ENCODE data around the gene FOXL2. TPM values are rescaled to one million over a fixed set of nuclear protein-coding genes. Genes with fewer than 3 reads are reported as not detected.

Gene FOXL2
- total RNA-seq, 6 experiments from 2014 or later: 0.71 to 8.0 (median 7.0) TPM

DNA sequence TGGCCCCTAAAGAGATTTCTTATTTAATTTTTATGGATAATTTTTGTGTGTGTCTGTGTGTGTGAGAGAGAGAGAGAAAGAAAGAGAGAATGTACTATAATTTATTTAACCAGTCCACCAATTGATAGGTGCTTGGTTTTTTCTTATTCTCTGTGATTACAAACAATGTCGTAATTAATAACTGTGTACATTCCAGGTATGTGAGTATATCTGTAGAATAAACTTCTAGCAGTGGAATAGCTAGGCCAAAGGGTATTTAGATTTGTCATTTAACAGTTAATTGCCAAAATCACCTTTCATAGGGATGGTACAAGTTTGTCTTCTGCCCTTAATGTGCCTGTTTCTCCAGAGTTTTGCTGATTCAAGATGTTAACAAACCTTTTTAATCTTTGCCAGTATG, 35.3 kb downstream of the FOXL2 start:
- H3K4me1 Mint-ChIP-seq (ENCODE audit: low read depth): peaks cover 9% of the 10 kb centered on the region
- H3K4me3 Mint-ChIP-seq: no peak overlapping the region
- no peaks in the 10 kb centered on the region for H3K9me3 Mint-ChIP-seq
- TF ChIP-seq, protein P1, sequence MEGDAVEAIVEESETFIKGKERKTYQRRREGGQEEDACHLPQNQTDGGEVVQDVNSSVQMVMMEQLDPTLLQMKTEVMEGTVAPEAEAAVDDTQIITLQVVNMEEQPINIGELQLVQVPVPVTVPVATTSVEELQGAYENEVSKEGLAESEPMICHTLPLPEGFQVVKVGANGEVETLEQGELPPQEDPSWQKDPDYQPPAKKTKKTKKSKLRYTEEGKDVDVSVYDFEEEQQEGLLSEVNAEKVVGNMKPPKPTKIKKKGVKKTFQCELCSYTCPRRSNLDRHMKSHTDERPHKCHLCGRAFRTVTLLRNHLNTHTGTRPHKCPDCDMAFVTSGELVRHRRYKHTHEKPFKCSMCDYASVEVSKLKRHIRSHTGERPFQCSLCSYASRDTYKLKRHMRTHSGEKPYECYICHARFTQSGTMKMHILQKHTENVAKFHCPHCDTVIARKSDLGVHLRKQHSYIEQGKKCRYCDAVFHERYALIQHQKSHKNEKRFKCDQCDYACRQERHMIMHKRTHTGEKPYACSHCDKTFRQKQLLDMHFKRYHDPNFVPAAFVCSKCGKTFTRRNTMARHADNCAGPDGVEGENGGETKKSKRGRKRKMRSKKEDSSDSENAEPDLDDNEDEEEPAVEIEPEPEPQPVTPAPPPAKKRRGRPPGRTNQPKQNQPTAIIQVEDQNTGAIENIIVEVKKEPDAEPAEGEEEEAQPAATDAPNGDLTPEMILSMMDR (IDR thresholded peaks at IDR 0.05): no peak
- peaks cover 4% of the 10 kb centered on the region for H3K27me3 Mint-ChIP-seq (ENCODE audit: insufficient read depth)
- H3K27ac Mint-ChIP-seq: no peak overlapping the region
- no peak for DNase-seq
- no peaks in the 10 kb centered on the region for H3K36me3 Mint-ChIP-seq (ENCODE audit: low read depth)

DNA sequence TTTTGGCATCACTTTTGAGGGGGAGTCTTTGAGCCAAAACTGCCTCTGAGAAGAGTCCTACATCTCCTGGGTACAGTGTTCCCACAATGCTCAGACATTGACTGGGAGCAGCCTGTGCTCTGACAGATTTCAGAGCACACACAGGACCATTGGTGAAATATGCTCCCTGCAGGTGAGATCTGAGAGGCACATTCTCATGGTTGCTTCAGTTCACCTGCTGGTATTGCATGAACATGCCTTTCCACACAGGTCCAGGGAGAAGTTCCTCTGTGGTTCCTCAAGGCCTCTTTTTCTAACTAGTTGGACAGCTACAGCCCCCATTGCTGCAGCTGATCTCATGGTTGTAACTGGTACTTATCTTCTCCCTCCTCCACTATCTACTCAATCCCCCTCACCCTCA, 37.0 kb downstream of the FOXL2 start:
- DNase-seq: no peak
- TF ChIP-seq, protein P1 (IDR thresholded peaks at IDR 0.05): no peak
- no peak overlapping the region for H3K4me3 Mint-ChIP-seq
- no peak overlapping the region for H3K27ac Mint-ChIP-seq
- no peaks in the 10 kb centered on the region for H3K36me3 Mint-ChIP-seq (ENCODE audit: low read depth)
- peaks cover 4% of the 10 kb centered on the region for H3K27me3 Mint-ChIP-seq (ENCODE audit: insufficient read depth)
- H3K9me3 Mint-ChIP-seq: no peaks in the 10 kb centered on the region
- H3K4me1 Mint-ChIP-seq (ENCODE audit: low read depth): peaks cover 3% of the 10 kb centered on the region

DNA sequence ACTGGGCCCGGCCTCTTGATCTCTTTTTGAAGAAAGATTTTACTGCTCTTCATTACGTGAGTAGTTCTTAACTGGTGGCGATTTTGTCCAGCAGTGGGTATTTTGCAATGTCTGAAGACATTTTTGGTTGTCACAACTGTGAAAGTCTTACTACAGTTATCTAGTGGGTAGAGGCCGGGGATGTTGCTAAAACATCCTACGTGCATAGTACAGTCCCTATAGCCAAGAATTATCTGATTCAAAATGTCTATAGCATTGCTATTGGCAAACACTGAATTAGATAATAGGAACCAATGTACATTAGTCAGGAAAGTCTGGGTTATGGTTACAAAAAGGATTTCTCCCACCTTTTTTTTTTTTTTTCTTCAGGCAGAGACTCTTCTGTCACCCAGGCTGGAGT, 38.1 kb downstream of the FOXL2 start:
- DNase-seq: no peak
- Mint-ChIP-seq H3K36me3 (ENCODE audit: low read depth) (no peaks in the 10 kb centered on the region), H3K9me3 (no peaks in the 10 kb centered on the region), H3K4me3 (no peak overlapping the region), H3K27ac (no peak overlapping the region), H3K27me3 (ENCODE audit: insufficient read depth) (peaks cover 4% of the 10 kb centered on the region), H3K4me1 (ENCODE audit: low read depth) (no peaks in the 10 kb centered on the region)
- TF ChIP-seq, protein P1 (IDR thresholded peaks at IDR 0.05): no peak

DNA sequence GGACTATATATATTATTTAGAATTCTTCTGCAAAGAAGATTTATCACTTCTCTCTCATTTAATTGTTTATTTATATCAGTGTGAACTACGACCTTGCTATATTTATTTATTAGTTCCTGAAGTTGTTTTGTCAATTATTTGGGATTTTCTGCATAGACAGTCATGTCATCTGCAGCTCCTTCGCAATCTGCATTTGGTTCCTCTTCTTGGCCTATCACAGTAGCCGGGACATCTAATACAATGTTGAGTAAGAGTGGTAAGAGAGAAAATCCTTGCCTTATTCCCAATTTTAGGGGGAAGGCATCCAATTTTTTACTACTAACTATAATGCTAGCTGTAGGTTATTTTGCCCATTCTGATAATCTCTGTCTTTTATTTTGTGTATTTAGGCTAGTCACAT, 39.4 kb downstream of the FOXL2 start:
- Mint-ChIP-seq H3K9me3 (no peaks in the 10 kb centered on the region), H3K4me1 (ENCODE audit: low read depth) (no peaks in the 10 kb centered on the region), H3K4me3 (no peak overlapping the region), H3K36me3 (ENCODE audit: low read depth) (no peaks in the 10 kb centered on the region), H3K27ac (no peak overlapping the region), H3K27me3 (ENCODE audit: insufficient read depth) (peaks cover 4% of the 10 kb centered on the region)
- TF ChIP-seq, protein P1 (IDR thresholded peaks at IDR 0.05): no peak
- no peak for DNase-seq

DNA sequence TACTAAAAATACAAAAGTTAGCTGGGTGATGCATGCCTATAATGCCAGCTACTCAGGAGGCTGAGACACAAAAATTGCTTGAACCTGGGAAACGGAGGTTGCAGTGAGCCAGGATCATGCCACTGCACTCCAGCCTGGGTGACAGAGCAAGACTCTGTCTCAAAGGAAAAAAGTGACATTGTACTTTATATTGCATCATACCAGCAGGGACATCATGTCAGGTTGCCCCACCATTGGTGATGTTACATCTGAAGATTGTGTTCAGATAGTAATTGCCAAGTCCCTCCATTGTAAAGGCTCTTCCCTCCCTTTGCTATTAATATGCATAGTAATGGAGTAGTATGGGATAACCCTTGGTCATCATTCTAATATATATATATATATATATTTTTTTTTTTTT, 44.8 kb downstream of the FOXL2 start:
- peaks cover 1% of the 10 kb centered on the region for H3K27me3 Mint-ChIP-seq (ENCODE audit: insufficient read depth)
- H3K36me3 Mint-ChIP-seq (ENCODE audit: low read depth): no peaks in the 10 kb centered on the region
- H3K4me1 Mint-ChIP-seq (ENCODE audit: low read depth): peaks cover 19% of the 10 kb centered on the region
- TF ChIP-seq, protein P1 (IDR thresholded peaks at IDR 0.05): no peak
- H3K4me3 Mint-ChIP-seq: no peak overlapping the region
- H3K9me3 Mint-ChIP-seq: no peaks in the 10 kb centered on the region
- no peak overlapping the region for H3K27ac Mint-ChIP-seq
- DNase-seq: no peak

DNA sequence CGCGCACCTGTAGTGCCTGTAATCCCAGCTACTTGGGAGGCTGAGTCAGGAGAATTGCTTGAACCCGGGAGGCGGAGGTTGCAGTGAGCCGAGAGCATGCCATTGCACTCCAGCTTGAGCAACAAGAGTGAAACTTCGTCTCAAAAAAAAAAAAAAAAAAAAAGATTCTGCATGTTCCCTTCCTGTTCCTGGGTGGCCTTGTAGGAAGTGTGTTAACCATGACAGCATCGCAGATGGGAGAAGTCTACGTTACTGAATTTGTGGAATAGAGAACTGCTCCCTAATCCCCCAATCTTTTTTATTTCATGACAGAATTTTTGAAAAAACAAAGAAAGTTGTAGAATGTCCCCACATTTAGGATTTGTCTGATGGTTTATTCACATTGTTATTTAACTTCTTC, 45.4 kb downstream of the FOXL2 start:
- TF ChIP-seq, protein P1 (IDR thresholded peaks at IDR 0.05): no peak
- Mint-ChIP-seq H3K27me3 (ENCODE audit: insufficient read depth) (peaks cover 1% of the 10 kb centered on the region), H3K4me3 (no peak overlapping the region), H3K4me1 (ENCODE audit: low read depth) (peaks cover 19% of the 10 kb centered on the region), H3K27ac (no peak overlapping the region), H3K36me3 (ENCODE audit: low read depth) (no peaks in the 10 kb centered on the region), H3K9me3 (no peaks in the 10 kb centered on the region)
- DNase-seq: no peak
